ENCODE data around the gene ACBD4.

The ACBD4 gene

GRCh38 chr17:45128331-45128730 lies 7.2 kb upstream of the ACBD4 start:
- peaks cover 16% of the 10 kb centered on the region for H3K4me1 ChIP-seq (ENCODE audit: control insufficient read depth, insufficient read depth, low read length)

GRCh38 chr17:45128989-45129388 lies 6.5 kb upstream of the ACBD4 start:
- no peak overlapping the region for H3K4me3 ChIP-seq (ENCODE audit: insufficient read depth, low read depth, low read length)
- H3K9me3 ChIP-seq (ENCODE audit: control insufficient read depth, low read length) = no peaks in the 10 kb centered on the region
- peaks cover 3% of the 10 kb centered on the region for H3K27me3 ChIP-seq (ENCODE audit: control insufficient read depth, insufficient read depth, low read length, poor library complexity, severe bottlenecking)
- peaks cover 16% of the 10 kb centered on the region for H3K4me1 ChIP-seq (ENCODE audit: control insufficient read depth, insufficient read depth, low read length)
- no peak overlapping the region for H3K27ac ChIP-seq (ENCODE audit: insufficient read depth, low read depth, low read length, poor library complexity, severe bottlenecking)
- 92 to 95% methylated on average over 2 of the region's 2 CpGs for WGBS, 2 experiments
- H3K36me3 ChIP-seq (ENCODE audit: control insufficient read depth, insufficient read depth, low read length) = no peaks in the 10 kb centered on the region

More at GRCh38 chr17:45128331-45128730, 7.2 kb upstream of the ACBD4 start:
- 91 to 93% methylated on average over 5 of the region's 5 CpGs for WGBS, 2 experiments
- Histone ChIP-seq H3K27me3 (ENCODE audit: control insufficient read depth, insufficient read depth, low read length, poor library complexity, severe bottlenecking) (peaks cover 3% of the 10 kb centered on the region), H3K9me3 (ENCODE audit: control insufficient read depth, low read length) (no peaks in the 10 kb centered on the region), H3K4me3 (ENCODE audit: insufficient read depth, low read depth, low read length) (no peak overlapping the region), H3K36me3 (ENCODE audit: control insufficient read depth, insufficient read depth, low read length) (no peaks in the 10 kb centered on the region), H3K27ac (ENCODE audit: insufficient read depth, low read depth, low read length, poor library complexity, severe bottlenecking) (no peak overlapping the region)

GRCh38 chr17:45129426-45129939 lies 6.0 kb upstream of the ACBD4 start:
- H3K4me3 ChIP-seq (ENCODE audit: insufficient read depth, low read depth, low read length) = no peak overlapping the region
- H3K36me3 ChIP-seq (ENCODE audit: control insufficient read depth, insufficient read depth, low read length) = no peaks in the 10 kb centered on the region
- WGBS, 2 experiments = 72 to 78% methylated on average over 10 of the region's 10 CpGs
- no peak overlapping the region for H3K27ac ChIP-seq (ENCODE audit: insufficient read depth, low read depth, low read length, poor library complexity, severe bottlenecking)
- H3K27me3 ChIP-seq (ENCODE audit: control insufficient read depth, insufficient read depth, low read length, poor library complexity, severe bottlenecking) = peaks cover 3% of the 10 kb centered on the region
- H3K9me3 ChIP-seq (ENCODE audit: control insufficient read depth, low read length) = no peaks in the 10 kb centered on the region
- H3K4me1 ChIP-seq (ENCODE audit: control insufficient read depth, insufficient read depth, low read length) = peaks cover 16% of the 10 kb centered on the region

- H3K4me3 ChIP-seq (ENCODE audit: insufficient read depth, low read depth, low read length) = no peak overlapping the region
- peaks cover 16% of the 10 kb centered on the region for H3K4me1 ChIP-seq (ENCODE audit: control insufficient read depth, insufficient read depth, low read length)
- no peak overlapping the region for H3K27ac ChIP-seq (ENCODE audit: insufficient read depth, low read depth, low read length, poor library complexity, severe bottlenecking)
- 85 to 88% methylated on average over 13 of the region's 13 CpGs for WGBS, 2 experiments
- no peaks in the 10 kb centered on the region for H3K9me3 ChIP-seq (ENCODE audit: control insufficient read depth, low read length)
- H3K27me3 ChIP-seq (ENCODE audit: control insufficient read depth, insufficient read depth, low read length, poor library complexity, severe bottlenecking) = peaks cover 3% of the 10 kb centered on the region
- H3K36me3 ChIP-seq (ENCODE audit: control insufficient read depth, insufficient read depth, low read length) = no peaks in the 10 kb centered on the region
Observed at GRCh38 chr17:45129940-45130680, 5.4 kb upstream of the ACBD4 start.

- peaks cover 16% of the 10 kb centered on the region for H3K4me1 ChIP-seq (ENCODE audit: control insufficient read depth, insufficient read depth, low read length)
- 90 to 92% methylated on average over 17 of the region's 17 CpGs for WGBS, 2 experiments
- H3K4me3 ChIP-seq (ENCODE audit: insufficient read depth, low read depth, low read length) = no peak overlapping the region
- H3K9me3 ChIP-seq (ENCODE audit: control insufficient read depth, low read length) = no peaks in the 10 kb centered on the region
- no peaks in the 10 kb centered on the region for H3K36me3 ChIP-seq (ENCODE audit: control insufficient read depth, insufficient read depth, low read length)
- no peak overlapping the region for H3K27ac ChIP-seq (ENCODE audit: insufficient read depth, low read depth, low read length, poor library complexity, severe bottlenecking)
- H3K27me3 ChIP-seq (ENCODE audit: control insufficient read depth, insufficient read depth, low read length, poor library complexity, severe bottlenecking) = peaks cover 3% of the 10 kb centered on the region
Observed at GRCh38 chr17:45130681-45131615, 4.5 kb upstream of the ACBD4 start.

GRCh38 chr17:45131616-45132319 lies 3.7 kb upstream of the ACBD4 start:
- peak overlapping the region; percentile 50 for H3K27ac ChIP-seq (ENCODE audit: insufficient read depth, low read depth, low read length, poor library complexity, severe bottlenecking)
- peaks cover 16% of the 10 kb centered on the region for H3K4me1 ChIP-seq (ENCODE audit: control insufficient read depth, insufficient read depth, low read length)
- H3K36me3 ChIP-seq (ENCODE audit: control insufficient read depth, insufficient read depth, low read length) = no peaks in the 10 kb centered on the region
- H3K27me3 ChIP-seq (ENCODE audit: control insufficient read depth, insufficient read depth, low read length, poor library complexity, severe bottlenecking) = peaks cover 3% of the 10 kb centered on the region
- WGBS, 2 experiments = 16% methylated on average over 46 of the region's 46 CpGs
- no peaks in the 10 kb centered on the region for H3K9me3 ChIP-seq (ENCODE audit: control insufficient read depth, low read length)
- peak overlapping the region; percentile 67 for H3K4me3 ChIP-seq (ENCODE audit: insufficient read depth, low read depth, low read length)

- Histone ChIP-seq H3K36me3 (ENCODE audit: control insufficient read depth, insufficient read depth, low read length) (no peaks in the 10 kb centered on the region), H3K27me3 (ENCODE audit: control insufficient read depth, insufficient read depth, low read length, poor library complexity, severe bottlenecking) (peaks cover 3% of the 10 kb centered on the region), H3K27ac (ENCODE audit: insufficient read depth, low read depth, low read length, poor library complexity, severe bottlenecking) (peak within 1 kb of the TSS; percentile 50), H3K4me1 (ENCODE audit: control insufficient read depth, insufficient read depth, low read length) (peaks cover 16% of the 10 kb centered on the region), H3K4me3 (ENCODE audit: insufficient read depth, low read depth, low read length) (peak within 1 kb of the TSS; percentile 67), H3K9me3 (ENCODE audit: control insufficient read depth, low read length) (no peaks in the 10 kb centered on the region)
- 1% methylated on average over 36 of the region's 36 CpGs for WGBS, 2 experiments
Observed at GRCh38 chr17:45132320-45132571, 3.2 kb upstream of the ACBD4 start, which contains the start of gene PLCD3. Gene PLCD3 (minus strand): TSS chr17:45132515. CDS start chr17:45132410, 105 bp downstream.

GRCh38 chr17:45132572-45133463 lies 2.7 kb upstream of the ACBD4 start:
- Histone ChIP-seq H3K9me3 (ENCODE audit: control insufficient read depth, low read length) (no peaks in the 10 kb centered on the region), H3K27me3 (ENCODE audit: control insufficient read depth, insufficient read depth, low read length, poor library complexity, severe bottlenecking) (peaks cover 3% of the 10 kb centered on the region), H3K36me3 (ENCODE audit: control insufficient read depth, insufficient read depth, low read length) (no peaks in the 10 kb centered on the region), H3K4me1 (ENCODE audit: control insufficient read depth, insufficient read depth, low read length) (peaks cover 16% of the 10 kb centered on the region), H3K27ac (ENCODE audit: insufficient read depth, low read depth, low read length, poor library complexity, severe bottlenecking) (peak overlapping the region; percentile 26), H3K4me3 (ENCODE audit: insufficient read depth, low read depth, low read length) (peak overlapping the region; percentile 67)
- WGBS, 2 experiments = 3% methylated on average over 71 of the region's 71 CpGs

GRCh38 chr17:45135978-45136791 lies 698 bp downstream of the ACBD4 start:
- Histone ChIP-seq H3K27ac (ENCODE audit: insufficient read depth, low read depth, low read length, poor library complexity, severe bottlenecking) (no peak overlapping the region), H3K27me3 (ENCODE audit: control insufficient read depth, insufficient read depth, low read length, poor library complexity, severe bottlenecking) (peaks cover 3% of the 10 kb centered on the region), H3K9me3 (ENCODE audit: control insufficient read depth, low read length) (no peaks in the 10 kb centered on the region), H3K4me1 (ENCODE audit: control insufficient read depth, insufficient read depth, low read length) (peaks cover 15% of the 10 kb centered on the region), H3K36me3 (ENCODE audit: control insufficient read depth, insufficient read depth, low read length) (no peaks in the 10 kb centered on the region), H3K4me3 (ENCODE audit: insufficient read depth, low read depth, low read length) (peak overlapping the region; percentile 48)
- 90% methylated on average over 21 of the region's 21 CpGs for WGBS, 2 experiments

Measured in ectodermal cell (in vitro differentiated cells).